GM18519 (cell line): Measurements from ENCODE around the gene EGR1.
A peak's percentile ranks its signal among the peaks of the same experiment; 100 is the strongest.
"Not testable (repeated sequence)": the region's sequence is repeated elsewhere in the genome, so short reads cannot be mapped to it uniquely, and the experiment has no call there.

ENCODE experiments used
- ATAC-seq: cut with Tn5 transposase; IDR thresholded peaks from one replicate; pipeline ENCODE4 v1.9.1; 2021; ENCODE audit warnings: mild to moderate bottlenecking, moderate library complexity; ENCODE audit not compliant: unreplicated experiment, low FRiP score

Gene EGR1

DNA sequence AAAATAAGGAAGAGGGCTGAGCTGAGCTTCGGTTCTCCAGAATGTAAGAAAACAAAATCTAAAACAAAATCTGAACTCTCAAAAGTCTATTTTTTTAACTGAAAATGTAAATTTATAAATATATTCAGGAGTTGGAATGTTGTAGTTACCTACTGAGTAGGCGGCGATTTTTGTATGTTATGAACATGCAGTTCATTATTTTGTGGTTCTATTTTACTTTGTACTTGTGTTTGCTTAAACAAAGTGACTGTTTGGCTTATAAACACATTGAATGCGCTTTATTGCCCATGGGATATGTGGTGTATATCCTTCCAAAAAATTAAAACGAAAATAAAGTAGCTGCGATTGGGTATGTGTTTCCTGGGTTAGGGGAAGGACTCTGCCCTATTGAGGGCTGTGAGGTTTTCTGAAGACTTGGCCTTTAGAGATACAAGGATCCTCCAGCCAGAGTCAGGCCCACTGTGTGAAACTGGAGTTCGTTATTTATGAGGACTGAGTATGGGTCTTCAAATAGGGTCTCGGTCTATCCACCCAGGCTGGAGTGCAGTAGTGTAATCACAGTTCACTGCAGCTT, 3.8 kb downstream of the EGR1 start:
- no peak for ATAC-seq

GRCh38 chr5:138469540-138470321, 4.5 kb downstream of the EGR1 start:
- ATAC-seq: no peak

DNA sequence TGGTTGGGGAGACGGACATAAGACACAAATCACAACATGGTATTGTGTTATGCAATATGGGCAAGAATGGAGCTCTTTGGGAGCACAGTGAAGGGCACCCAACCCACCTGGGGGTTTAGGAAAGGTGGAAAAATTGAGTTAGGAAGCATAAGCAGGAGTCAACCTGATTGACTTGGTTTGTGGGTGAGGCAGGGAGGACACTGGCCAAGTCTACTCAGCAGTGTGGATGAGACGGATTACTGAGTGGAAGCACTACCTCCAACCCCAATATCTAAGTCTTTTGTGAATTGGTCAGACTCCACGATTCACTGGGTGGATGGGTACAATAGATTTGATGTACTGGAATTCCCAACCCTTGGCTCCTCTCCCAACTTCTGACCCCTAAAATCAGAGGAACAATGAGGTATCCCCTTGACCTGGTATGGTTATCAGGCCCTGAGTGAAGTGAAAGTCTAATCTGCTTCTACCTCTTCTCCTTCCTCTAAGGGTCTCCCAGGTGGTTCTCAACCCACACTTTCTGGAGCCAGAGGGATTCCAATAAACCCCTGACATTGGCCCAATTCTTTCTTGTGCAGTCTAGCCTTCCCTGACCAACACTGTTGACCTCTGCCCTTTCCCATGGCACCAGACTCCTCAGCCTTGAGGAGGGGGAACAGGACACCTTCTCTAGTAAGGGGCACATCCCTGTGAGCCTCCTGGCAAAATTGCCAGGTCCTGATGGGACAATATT, 5.2 kb downstream of the EGR1 start:
- ATAC-seq: no peak

GRCh38 chr5:138471052-138471361, 5.7 kb downstream of the EGR1 start:
- ATAC-seq: no peak

DNA sequence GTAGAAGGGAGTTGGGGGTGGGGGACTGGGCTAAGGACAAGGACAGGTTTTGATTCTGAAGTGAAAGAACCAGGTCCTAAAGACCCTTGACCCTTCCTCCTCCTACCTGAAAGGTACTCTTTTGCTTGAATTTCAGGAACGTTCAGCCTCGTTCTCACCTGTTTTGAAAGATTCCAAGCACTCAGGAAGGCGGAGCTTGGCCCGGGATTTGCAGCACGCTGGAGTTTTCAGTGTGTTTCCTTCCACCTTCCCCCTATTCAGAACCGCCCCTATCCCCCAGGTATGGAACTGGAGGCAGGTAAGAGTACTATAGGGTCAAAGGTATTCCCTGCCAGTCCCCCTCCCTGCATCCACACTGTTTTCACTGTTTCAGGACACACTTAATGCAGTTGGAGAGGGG, 7.1 kb downstream of the EGR1 start:
- no peak for ATAC-seq

- ATAC-seq: not testable (repeated sequence)
These were observed 7.9 kb downstream of the EGR1 start for GRCh38 chr5:138473151-138473550.

DNA sequence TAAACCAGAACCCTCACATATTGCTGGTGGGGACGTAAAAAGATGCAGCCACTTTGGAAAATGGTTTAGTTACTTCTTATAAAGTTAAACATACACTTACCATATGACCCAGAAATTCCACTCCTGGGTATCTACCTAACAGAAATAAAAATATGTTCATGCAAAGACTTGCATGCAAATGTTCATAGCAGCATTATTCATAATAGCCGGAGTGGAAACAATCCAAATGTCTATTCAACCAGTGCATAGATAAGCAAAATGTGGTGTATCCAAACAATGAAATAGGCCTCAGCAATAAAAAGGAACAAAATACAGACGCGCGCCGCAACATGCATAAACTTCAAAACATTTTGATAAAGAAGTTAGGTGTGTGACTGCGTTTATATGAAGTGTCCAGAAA, 11.6 kb downstream of the EGR1 start:
- no peak for ATAC-seq

GRCh38 chr5:138482638-138483037, 17.4 kb downstream of the EGR1 start:
- ATAC-seq: no peak

- ATAC-seq: no peak
These were observed 23.2 kb downstream of the EGR1 start for GRCh38 chr5:138488481-138488945.

GRCh38 chr5:138489683-138490061, 24.4 kb downstream of the EGR1 start:
- no peak for ATAC-seq

DNA sequence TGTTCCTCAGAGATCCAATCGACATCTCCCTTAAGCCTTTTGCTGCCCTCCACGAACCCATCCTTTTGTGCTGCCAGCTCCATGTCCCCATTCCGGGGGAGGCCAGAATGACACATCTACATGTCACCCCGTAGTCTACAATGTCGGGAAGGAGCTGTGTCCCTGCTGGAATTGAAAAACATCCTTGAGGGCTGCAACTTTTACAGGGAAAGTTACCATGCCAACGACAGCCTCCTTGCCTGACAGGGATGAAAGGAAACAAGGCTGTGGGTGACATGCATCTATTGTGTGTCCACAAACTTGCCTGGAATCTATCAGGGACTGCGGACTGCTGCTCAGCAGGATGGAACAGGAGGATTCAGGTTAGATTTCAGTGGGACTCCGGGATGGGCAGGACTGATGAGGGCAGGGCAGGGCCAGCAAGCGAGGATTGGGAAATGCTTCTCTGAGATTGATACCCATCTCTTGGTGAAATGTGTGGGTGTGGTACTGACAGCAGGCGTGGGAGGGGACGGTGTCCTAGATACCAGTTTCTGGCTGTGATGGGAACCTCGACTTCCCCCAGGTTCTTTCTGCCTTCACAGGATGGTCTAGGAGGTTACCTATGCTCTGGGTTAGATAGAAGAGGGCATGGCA, 25.5 kb downstream of the EGR1 start:
- ATAC-seq: no peak

DNA sequence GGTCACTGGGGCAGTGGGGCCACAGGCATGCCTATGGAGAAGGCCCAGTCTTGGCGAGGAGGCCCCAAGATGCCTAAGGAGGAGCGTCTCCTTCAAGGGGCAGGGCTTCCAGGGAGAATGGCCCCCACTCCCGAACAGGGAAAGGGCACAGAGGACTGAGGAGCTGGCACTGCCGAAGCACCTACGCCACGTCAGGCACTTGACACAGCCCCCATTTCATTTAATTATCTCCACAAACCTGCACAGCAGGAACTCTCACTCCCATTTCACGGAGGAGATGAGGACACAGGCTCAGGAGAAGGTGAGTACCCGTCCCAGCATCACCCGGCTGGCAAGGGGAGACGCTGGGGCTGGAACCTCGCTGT, 26.0 kb downstream of the EGR1 start:
- ATAC-seq: no peak

DNA sequence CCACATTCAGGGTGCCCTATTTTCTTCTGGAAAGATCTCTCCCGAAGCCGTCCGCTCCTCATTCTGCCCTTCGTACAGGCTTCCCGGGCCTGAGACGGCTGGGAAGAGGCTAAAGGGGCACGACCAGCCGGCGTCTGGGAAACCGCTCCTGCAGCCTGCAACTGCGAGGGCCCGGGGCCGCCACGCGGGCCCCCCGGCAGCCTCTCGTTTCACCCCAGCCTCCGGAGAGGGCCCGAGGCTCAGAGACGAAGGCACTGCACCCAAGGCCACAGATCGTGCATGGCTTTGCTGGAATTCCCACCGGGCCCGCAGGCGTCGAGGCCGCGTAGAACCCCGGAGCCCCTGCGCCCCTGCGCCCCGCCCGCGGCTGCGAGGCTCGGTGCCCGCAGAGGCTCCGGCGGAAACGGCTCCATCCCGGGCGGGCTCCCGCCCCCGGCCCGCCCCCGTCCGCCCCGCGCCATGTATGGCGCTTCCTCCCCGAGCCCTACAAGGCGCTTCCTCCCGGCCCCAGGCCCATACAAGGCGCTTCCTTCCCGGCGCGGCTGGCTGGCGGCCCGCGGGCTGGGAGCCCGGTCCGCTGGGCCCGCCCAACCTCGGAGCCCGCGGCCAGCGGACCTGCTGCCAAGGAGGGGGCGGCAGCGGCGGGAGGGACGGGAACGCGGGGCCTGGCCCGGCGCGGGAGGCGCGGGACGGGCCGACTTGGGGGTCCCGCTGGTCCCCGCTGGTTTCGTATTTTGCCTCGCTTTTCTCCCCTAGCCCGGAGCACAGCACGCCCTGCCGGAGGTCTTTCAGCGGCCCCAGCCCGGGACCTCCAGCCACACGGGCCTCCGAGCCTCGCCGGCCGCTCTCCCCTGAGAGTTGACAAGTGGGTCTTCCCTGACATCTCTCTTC, 26.6 kb downstream of the EGR1 start:
- peak; percentile 91 for ATAC-seq

DNA sequence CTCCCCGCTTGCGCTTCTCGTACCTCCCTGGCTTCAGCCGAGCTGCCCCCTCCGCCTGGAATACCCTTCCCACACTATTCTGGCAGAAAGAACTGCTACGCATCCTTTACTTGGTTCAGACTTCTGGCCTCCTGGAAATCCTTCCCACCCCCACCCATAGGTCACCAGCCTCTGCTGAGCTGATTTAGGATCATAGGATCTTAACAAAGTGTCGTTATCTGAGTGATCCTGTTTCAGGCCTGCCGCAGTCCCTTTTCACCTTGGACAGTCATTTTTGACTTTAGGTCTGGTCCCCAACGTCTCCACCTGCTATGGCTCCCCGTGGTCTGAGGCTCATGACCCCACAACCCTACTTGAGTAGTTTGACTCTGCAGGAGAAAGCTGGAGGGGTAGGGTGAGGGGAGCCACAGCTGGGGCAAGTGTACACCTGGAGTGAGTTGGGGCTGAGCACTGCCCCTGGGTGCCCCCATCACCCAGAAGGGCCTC, 27.3 kb downstream of the EGR1 start:
- ATAC-seq: no peak

GRCh38 chr5:138495351-138495750, 30.1 kb downstream of the EGR1 start:
- no peak for ATAC-seq

- no peak for ATAC-seq
These were observed 33.1 kb downstream of the EGR1 start for GRCh38 chr5:138498376-138498775.

DNA sequence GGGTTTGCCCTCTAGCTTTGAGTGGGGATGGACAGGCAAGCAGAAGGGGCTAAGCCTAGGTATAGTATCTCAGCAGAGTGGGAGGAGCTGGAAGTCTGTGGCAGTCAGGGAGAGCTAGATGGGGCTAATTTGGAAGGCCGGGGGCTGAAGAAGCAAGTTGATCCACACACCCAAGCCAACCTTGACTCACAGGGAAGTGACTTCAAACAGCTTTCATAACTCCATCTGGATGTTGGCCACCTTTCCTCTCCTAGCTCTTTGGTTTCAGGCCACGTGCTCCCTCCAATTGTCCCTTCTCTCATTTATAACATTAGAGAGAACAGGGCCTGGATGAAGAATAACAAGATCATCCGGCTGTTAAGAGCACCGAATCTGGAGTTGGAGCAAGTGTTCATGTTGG, 36.8 kb downstream of the EGR1 start:
- ATAC-seq: no peak

DNA sequence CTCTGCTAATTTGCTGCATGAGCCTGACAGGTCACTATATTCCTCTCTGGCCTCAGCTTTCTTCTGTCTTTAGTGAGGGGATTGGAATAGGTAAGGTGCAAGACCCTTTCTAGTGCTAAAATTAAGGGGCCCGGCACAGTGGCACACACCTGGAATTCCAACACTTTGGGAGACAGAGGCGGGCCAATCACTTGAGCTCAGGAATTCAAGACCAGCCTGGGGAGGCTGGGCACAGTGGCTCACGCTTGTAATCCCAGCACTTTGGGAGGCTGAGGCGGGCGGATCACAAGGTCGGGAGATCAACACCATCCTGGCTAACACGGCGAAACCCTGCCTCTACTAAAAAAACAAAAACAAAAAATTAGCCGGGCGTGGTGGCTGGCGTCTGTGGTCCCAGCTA, 37.2 kb downstream of the EGR1 start:
- ATAC-seq: no peak

- no peak for ATAC-seq
These were observed 38.4 kb downstream of the EGR1 start for GRCh38 chr5:138503487-138504270.

GRCh38 chr5:138504799-138505198, 39.5 kb downstream of the EGR1 start:
- ATAC-seq: no peak
